NCI-H146 treated with DMSO at 0.1 percent for 48 hours (cell line): Measurements from ENCODE around the gene SPTBN5.
A peak's percentile ranks its signal among the peaks of the same experiment; 100 is the strongest.

Experiments
- DNase-seq: peaks from one replicate; lab custom pipeline; 2025; ENCODE audit not compliant: unreplicated experiment; lab: John Stamatoyannopoulos, UW

The SPTBN5 gene

GRCh38 chr15:41926185-41927056, 32.6 kb upstream of the SPTBN5 start:
- no peak for DNase-seq

- DNase-seq, result no peak
Measured at GRCh38 chr15:41925086-41925608, 31.3 kb upstream of the SPTBN5 start.

GRCh38 chr15:41923401-41923997, 29.6 kb upstream of the SPTBN5 start:
- DNase-seq, result no peak

- DNase-seq, result no peak
Measured at GRCh38 chr15:41922353-41922752, 28.5 kb upstream of the SPTBN5 start.

GRCh38 chr15:41921639-41922038, 27.8 kb upstream of the SPTBN5 start:
- DNase-seq, result no peak

GRCh38 chr15:41921167-41921566, 27.3 kb upstream of the SPTBN5 start:
- no peak for DNase-seq

- DNase-seq, result peak; percentile 43
Measured at GRCh38 chr15:41919954-41920538, 26.2 kb upstream of the SPTBN5 start.

GRCh38 chr15:41919201-41919820, 25.5 kb upstream of the SPTBN5 start:
- DNase-seq, result no peak

GRCh38 chr15:41918506-41919126, 24.8 kb upstream of the SPTBN5 start:
- no peak for DNase-seq

- no peak for DNase-seq
Measured at GRCh38 chr15:41917767-41918430, 24.0 kb upstream of the SPTBN5 start.

- DNase-seq, result no peak
Measured at GRCh38 chr15:41915255-41915994, 21.6 kb upstream of the SPTBN5 start.

- no peak for DNase-seq
Measured at GRCh38 chr15:41914411-41914810, 20.6 kb upstream of the SPTBN5 start.

GRCh38 chr15:41913256-41913655, 19.4 kb upstream of the SPTBN5 start:
- DNase-seq, result no peak

- DNase-seq, result no peak
Measured at GRCh38 chr15:41911691-41912345, 18.0 kb upstream of the SPTBN5 start.

- no peak for DNase-seq
Measured at GRCh38 chr15:41908736-41909461, 15.0 kb upstream of the SPTBN5 start.

GRCh38 chr15:41907141-41907540, 13.3 kb upstream of the SPTBN5 start:
- DNase-seq, result no peak

GRCh38 chr15:41906608-41907007, 12.8 kb upstream of the SPTBN5 start:
- no peak for DNase-seq

GRCh38 chr15:41905036-41905793, 11.4 kb upstream of the SPTBN5 start:
- DNase-seq, result no peak
